SK-N-SH treated with all-trans-retinoic acid at 6 μM for 48 hours (cell line): Measurements from ENCODE around the gene MARK3.

ENCODE experiments used
- ATAC-seq: fragments of 200-7000 bp; cut with Tn5 transposase; 3 replicates; pipeline ENCODE4 v1.9.1; 2020; ENCODE audit warnings: mild to moderate bottlenecking, moderate library complexity
- BACH2 ChIP-seq: fragments of 250-450 bp; sonication (Bioruptor Pico); IDR thresholded peaks from 2 replicates; pipeline ENCODE4 v1.9.0; 2021; ENCODE audit warnings: mild to moderate bottlenecking, borderline replicate concordance
- CREB5 ChIP-seq: fragments of 250-450 bp; sonication (Bioruptor Pico); IDR thresholded peaks from 2 replicates; pipeline ENCODE4 v1.5.1; 2020; ENCODE audit warnings: low read depth, mild to moderate bottlenecking, moderate library complexity
- CSDC2 ChIP-seq: fragments of 250-450 bp; sonication (Bioruptor Pico); IDR thresholded peaks from 2 replicates; pipeline ENCODE4 v1.5.0; 2020; ENCODE audit warnings: mild to moderate bottlenecking, moderate library complexity
- CSRNP3 ChIP-seq: fragments of 250-450 bp; sonication (Bioruptor Pico); IDR thresholded peaks from 2 replicates; pipeline ENCODE4 v1.5.1; 2021; ENCODE audit warnings: mild to moderate bottlenecking, moderate library complexity
- ESRRG ChIP-seq: fragments of 250-450 bp; sonication (Bioruptor Pico); IDR thresholded peaks from 2 replicates; pipeline ENCODE4 v1.6.1; 2021; ENCODE audit warnings: mild to moderate bottlenecking
- GLIS3 ChIP-seq: fragments of 250-450 bp; sonication (Bioruptor Pico); IDR thresholded peaks from 2 replicates; pipeline ENCODE4 v1.5.0; 2020; ENCODE audit warnings: mild to moderate bottlenecking, moderate library complexity
- ISL1 ChIP-seq: fragments of 250-450 bp; sonication (Bioruptor Pico); IDR thresholded peaks from 2 replicates; pipeline ENCODE4 v2.1.2; 2022; ENCODE audit warnings: mild to moderate bottlenecking, moderate library complexity
- OSR1 ChIP-seq: fragments of 250-450 bp; sonication (Bioruptor Pico); IDR thresholded peaks from 2 replicates; pipeline ENCODE4 v1.8.0; 2022; ENCODE audit warnings: moderate library complexity, mild to moderate bottlenecking, inconsistent platforms
- PATZ1 ChIP-seq: fragments of 250-450 bp; sonication (Bioruptor Pico); IDR thresholded peaks from 2 replicates; pipeline ENCODE4 v1.8.0; 2020; ENCODE audit warnings: mild to moderate bottlenecking, moderate library complexity, borderline replicate concordance
- POU6F1 ChIP-seq: fragments of 250-450 bp; sonication (Bioruptor Pico); IDR thresholded peaks from 2 replicates; pipeline ENCODE4 v1.8.0; 2021; ENCODE audit warnings: low read depth, mild to moderate bottlenecking, moderate library complexity, borderline replicate concordance
- PPARA ChIP-seq: fragments of 250-450 bp; sonication (Bioruptor Pico); IDR thresholded peaks from 2 replicates; pipeline ENCODE4 v1.5.0; 2020; ENCODE audit warnings: mild to moderate bottlenecking, borderline replicate concordance
- RARB ChIP-seq: fragments of 250-450 bp; sonication (Bioruptor Pico); IDR thresholded peaks from 2 replicates; pipeline ENCODE4 v1.8.0; 2021; ENCODE audit warnings: mild to moderate bottlenecking, moderate library complexity
- SNAI2 ChIP-seq: fragments of 250-450 bp; sonication (Bioruptor Pico); IDR thresholded peaks from 2 replicates; pipeline ENCODE4 v1.5.0; 2020; ENCODE audit warnings: mild to moderate bottlenecking, moderate library complexity
- TCF4 ChIP-seq: fragments of 250-450 bp; sonication (Bioruptor Pico); IDR thresholded peaks from 2 replicates; pipeline ENCODE4 v1.8.0; 2021; ENCODE audit warnings: mild to moderate bottlenecking, moderate library complexity, borderline replicate concordance
- TOX ChIP-seq: fragments of 250-450 bp; sonication (Bioruptor Pico); IDR thresholded peaks from 2 replicates; pipeline ENCODE4 v1.8.0; 2021; ENCODE audit warnings: mild to moderate bottlenecking, moderate library complexity, borderline replicate concordance
- TSHZ2 ChIP-seq: fragments of 250-450 bp; sonication (Bioruptor Pico); IDR thresholded peaks from 2 replicates; pipeline ENCODE4 v1.5.0; 2020; ENCODE audit warnings: mild to moderate bottlenecking, moderate library complexity
- ZFP3 ChIP-seq: fragments of 250-450 bp; sonication (Bioruptor Pico); IDR thresholded peaks from 2 replicates; pipeline ENCODE4 v1.5.0; 2020; ENCODE audit warnings: mild to moderate bottlenecking, moderate library complexity
- ZFP30 ChIP-seq: fragments of 450-650 bp; formaldehyde crosslinking; IDR thresholded peaks from 2 replicates; pipeline ENCODE4 v1.5.0; 2022; ENCODE audit warnings: mild to moderate bottlenecking, moderate library complexity
- ZNF565 ChIP-seq: fragments of 450-650 bp; formaldehyde crosslinking; conservative IDR thresholded peaks from 2 replicates; pipeline ENCODE4 v1.5.0; 2020; ENCODE audit warnings: low read depth, mild to moderate bottlenecking, moderate library complexity
- ZNF70 ChIP-seq: fragments of 450-650 bp; formaldehyde crosslinking; IDR thresholded peaks from 2 replicates; pipeline ENCODE4 v1.5.0; 2020; ENCODE audit warnings: mild to moderate bottlenecking, moderate library complexity
- ZNF8 ChIP-seq: fragments of 450-650 bp; formaldehyde crosslinking; IDR thresholded peaks from 2 replicates; pipeline ENCODE4 v1.5.0; 2020; ENCODE audit warnings: mild to moderate bottlenecking, moderate library complexity

The MARK3 gene

GRCh38 chr14:103390605-103391004 is 5.4 kb downstream of the MARK3 start:
- TF ChIP-seq TOX (CRISPR knock-in tag) (no peak), ZNF565 (CRISPR knock-in tag) (no peak), SNAI2 (CRISPR knock-in tag) (no peak), ZNF8 (no peak), ISL1 (CRISPR knock-in tag) (no peak), PATZ1 (no peak), CREB5 (no peak), GLIS3 (CRISPR knock-in tag) (no peak), OSR1 (CRISPR knock-in tag) (no peak), CSRNP3 (no peak), TCF4 (CRISPR knock-in tag) (no peak), PPARA (CRISPR knock-in tag) (no peak), RARB (CRISPR knock-in tag) (no peak), ESRRG (CRISPR knock-in tag) (no peak), TSHZ2 (CRISPR knock-in tag) (no peak), POU6F1 (CRISPR knock-in tag) (no peak), ZFP3 (CRISPR knock-in tag) (no peak), ZNF70 (CRISPR knock-in tag) (no peak)
- no peak for ATAC-seq

- TF ChIP-seq ZFP30 (CRISPR knock-in tag): no peak
- no peak for TF ChIP-seq ZNF565 (CRISPR knock-in tag)
- TF ChIP-seq CSDC2 (CRISPR knock-in tag): no peak
- no peak for TF ChIP-seq ISL1 (CRISPR knock-in tag)
- TF ChIP-seq TOX (CRISPR knock-in tag): no peak
- no peak for TF ChIP-seq POU6F1 (CRISPR knock-in tag)
- no peak for TF ChIP-seq TCF4 (CRISPR knock-in tag)
- TF ChIP-seq ESRRG (CRISPR knock-in tag): no peak
- TF ChIP-seq CREB5: no peak
- TF ChIP-seq RARB (CRISPR knock-in tag): no peak
- no peak for TF ChIP-seq PPARA (CRISPR knock-in tag)
- no peak for TF ChIP-seq OSR1 (CRISPR knock-in tag)
- TF ChIP-seq PATZ1: no peak
- TF ChIP-seq GLIS3 (CRISPR knock-in tag): no peak
- no peak for TF ChIP-seq BACH2 (CRISPR knock-in tag)
- peak; percentile 79 for ATAC-seq
These were observed 5.8 kb downstream of the MARK3 start for GRCh38 chr14:103391048-103391447.
